HepG2 (cell line): Measurements from ENCODE around the gene NUP93. TPM values are rescaled to one million over a fixed set of nuclear protein-coding genes. Genes with fewer than 3 reads are reported as not detected.
A peak's percentile ranks its signal among the peaks of the same experiment; 100 is the strongest.

Source experiments
- ASH2L ChIP-seq: fragments of 300-600, 200-600 bp; sonication (generic); IDR thresholded peaks from 2 replicates; pipeline ENCODE4 v1.7.0; 2017; ENCODE audit warnings: low read depth, mild to moderate bottlenecking, moderate library complexity, mixed read lengths, low read length; ENCODE audit not compliant: insufficient read length
- ATAD3A ChIP-seq: sonication (generic); formaldehyde crosslinking; IDR thresholded peaks from 2 replicates; pipeline ENCODE4 v1.4.0; 2020; ENCODE audit warnings: missing genetic modification reagents
- EEA1 ChIP-seq: sonication (generic); formaldehyde crosslinking; IDR thresholded peaks from 2 replicates; pipeline ENCODE4 v1.5.1; 2020; ENCODE audit warnings: mild to moderate bottlenecking, missing genetic modification reagents, borderline replicate concordance
- ELF4 ChIP-seq: sonication (generic); formaldehyde crosslinking; IDR thresholded peaks from 2 replicates; pipeline ENCODE4 v1.5.0; 2020; ENCODE audit warnings: missing genetic modification reagents, mild to moderate bottlenecking, moderate library complexity, borderline replicate concordance
- GTF2F1 ChIP-seq: fragments of 150-350 bp; IDR thresholded peaks from 2 replicates; pipeline ENCODE4 v1.6.1; 2014; ENCODE audit warnings: low read length
- MATR3 ChIP-seq: sonication (generic); formaldehyde crosslinking; IDR thresholded peaks from 2 replicates; pipeline ENCODE4 v1.4.0; 2020; ENCODE audit warnings: missing genetic modification reagents
- NCOA5 ChIP-seq: sonication (generic); formaldehyde crosslinking; IDR thresholded peaks from 2 replicates; pipeline ENCODE4 v1.4.0; 2020; ENCODE audit warnings: missing genetic modification reagents
- RFX1 ChIP-seq: fragments of 450-650 bp; IDR thresholded peaks from 2 replicates; pipeline ENCODE4 v1.6.1; 2017
- RFX5 ChIP-seq: IDR thresholded peaks from 2 replicates; pipeline ENCODE4 v1.6.1; 2011; ENCODE audit warnings: low read depth, low read length, improper control_type of control experiment
- TOE1 ChIP-seq: sonication (generic); formaldehyde crosslinking; IDR thresholded peaks from 2 replicates; pipeline ENCODE4 v1.4.0; 2020; ENCODE audit warnings: mild to moderate bottlenecking, missing genetic modification reagents
- ZNF263 ChIP-seq: sonication (generic); formaldehyde crosslinking; IDR thresholded peaks from 2 replicates; pipeline ENCODE4 v1.4.0; 2020; ENCODE audit warnings: missing genetic modification reagents
- ZNF589 ChIP-seq: sonication (generic); formaldehyde crosslinking; conservative IDR thresholded peaks from 2 replicates; pipeline ENCODE4 v1.8.0; 2022; ENCODE audit warnings: mild to moderate bottlenecking, moderate library complexity, missing genetic modification reagents
- ZNF772 ChIP-seq: sonication (generic); formaldehyde crosslinking; IDR thresholded peaks from 2 replicates; pipeline ENCODE4 v1.5.0; 2020; ENCODE audit warnings: mild to moderate bottlenecking, missing genetic modification reagents
- ZNF782 ChIP-seq: sonication (generic); formaldehyde crosslinking; IDR thresholded peaks from 2 replicates; pipeline ENCODE4 v1.4.0; 2020; ENCODE audit warnings: missing genetic modification reagents, mild to moderate bottlenecking, borderline replicate concordance
- polyA plus RNA-seq, 8 experiments: library from polyadenylated mRNA; depleted of rRNA in 3 of 8; stranded (reverse) in 7 of 8; unstranded in 1 of 8; fragments of >200 nt; fragmentation: Illumina TruSeq in 4 of 8; extraction: Trizol in 4 of 8; gene quantifications; 2 replicates each; pipeline versions ENCODE4 v1.2.1 to v1.2.3, GENCODE V29; 2011 to 2016; ENCODE audit warnings: low read depth in 4 of 8, missing spikeins in 1 of 8, mixed read lengths in 1 of 8; ENCODE audit not compliant: insufficient read depth in 1 of 8
- total RNA-seq, 5 experiments: library from RNA; depleted of rRNA; stranded (reverse); fragments of >200 nt; fragmentation: Illumina TruSeq; extraction: Trizol; gene quantifications; 2 replicates each; pipeline ENCODE4 v1.2.3, GENCODE V29; 2016; ENCODE audit warnings: low read depth in 1 of 5
- TF ChIP-seq, protein P1 (sequence below): sonication (generic); formaldehyde crosslinking; IDR thresholded peaks from 2 replicates; pipeline ENCODE4 v1.4.0; 2020; ENCODE audit warnings: mild to moderate bottlenecking, missing genetic modification reagents, borderline replicate concordance
- TF ChIP-seq, protein P2 (sequence below): sonication (generic); formaldehyde crosslinking; IDR thresholded peaks from 2 replicates; pipeline ENCODE4 v1.5.1; 2020; ENCODE audit warnings: missing genetic modification reagents, mild to moderate bottlenecking, borderline replicate concordance
- TF ChIP-seq, protein P3 (sequence below): sonication (generic); formaldehyde crosslinking; IDR thresholded peaks from 2 replicates; pipeline ENCODE4 v1.5.1; 2020; ENCODE audit warnings: mild to moderate bottlenecking, missing genetic modification reagents, borderline replicate concordance
- TF ChIP-seq, protein P4 (sequence below): sonication (generic); formaldehyde crosslinking; conservative IDR thresholded peaks from 2 replicates; pipeline ENCODE4 v1.4.0; 2020; ENCODE audit warnings: missing genetic modification reagents
- TF ChIP-seq, protein P5 (sequence below): sonication (generic); formaldehyde crosslinking; IDR thresholded peaks from 2 replicates; pipeline ENCODE4 v1.4.0; 2020; ENCODE audit warnings: low read depth, mild to moderate bottlenecking, missing genetic modification reagents

Gene NUP93
- total and polyA plus RNA-seq, 2 of the 13 experiments (the other 11 are each of a cell fraction or from before 2014, with no cell fraction given), result 58.5 to 140 TPM

DNA sequence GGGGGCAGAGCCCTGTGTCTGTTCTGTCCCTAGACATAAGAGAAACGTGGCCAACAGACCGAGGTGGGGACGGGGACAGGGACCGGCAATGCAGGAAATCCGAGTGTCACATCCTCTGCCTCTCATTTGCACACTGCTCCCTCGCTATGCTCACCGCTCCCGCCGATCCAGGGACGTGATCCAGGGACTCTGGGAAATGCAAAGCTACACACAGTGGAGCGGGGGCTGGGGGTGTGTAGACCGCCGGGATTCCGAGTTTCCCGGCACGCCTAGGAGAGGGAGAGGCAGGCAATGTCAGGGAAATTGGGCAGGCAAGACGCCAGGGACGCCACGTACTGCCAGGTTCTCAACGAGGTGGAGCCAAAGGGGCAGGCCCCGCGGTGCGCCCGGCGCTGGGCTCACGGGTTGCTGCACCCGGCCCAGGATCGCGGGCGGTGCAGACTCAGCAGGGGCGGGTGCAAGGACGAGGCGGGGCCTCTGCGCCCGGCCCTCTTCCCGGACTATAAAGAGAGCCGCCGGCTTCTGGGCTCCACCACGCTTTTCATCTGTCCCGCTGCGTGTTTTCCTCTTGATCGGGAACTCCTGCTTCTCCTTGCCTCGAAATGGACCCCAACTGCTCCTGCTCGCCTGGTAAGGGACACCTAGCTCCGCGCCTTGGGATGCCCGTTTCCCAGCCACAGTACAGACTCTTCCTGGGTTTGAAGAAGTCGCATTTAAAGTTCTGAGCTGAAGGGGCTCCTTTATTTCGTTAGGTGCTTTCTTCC lies 47.8 kb upstream of the NUP93 start, which contains the start of gene MT1X (continued):
- TF ChIP-seq, protein P1, sequence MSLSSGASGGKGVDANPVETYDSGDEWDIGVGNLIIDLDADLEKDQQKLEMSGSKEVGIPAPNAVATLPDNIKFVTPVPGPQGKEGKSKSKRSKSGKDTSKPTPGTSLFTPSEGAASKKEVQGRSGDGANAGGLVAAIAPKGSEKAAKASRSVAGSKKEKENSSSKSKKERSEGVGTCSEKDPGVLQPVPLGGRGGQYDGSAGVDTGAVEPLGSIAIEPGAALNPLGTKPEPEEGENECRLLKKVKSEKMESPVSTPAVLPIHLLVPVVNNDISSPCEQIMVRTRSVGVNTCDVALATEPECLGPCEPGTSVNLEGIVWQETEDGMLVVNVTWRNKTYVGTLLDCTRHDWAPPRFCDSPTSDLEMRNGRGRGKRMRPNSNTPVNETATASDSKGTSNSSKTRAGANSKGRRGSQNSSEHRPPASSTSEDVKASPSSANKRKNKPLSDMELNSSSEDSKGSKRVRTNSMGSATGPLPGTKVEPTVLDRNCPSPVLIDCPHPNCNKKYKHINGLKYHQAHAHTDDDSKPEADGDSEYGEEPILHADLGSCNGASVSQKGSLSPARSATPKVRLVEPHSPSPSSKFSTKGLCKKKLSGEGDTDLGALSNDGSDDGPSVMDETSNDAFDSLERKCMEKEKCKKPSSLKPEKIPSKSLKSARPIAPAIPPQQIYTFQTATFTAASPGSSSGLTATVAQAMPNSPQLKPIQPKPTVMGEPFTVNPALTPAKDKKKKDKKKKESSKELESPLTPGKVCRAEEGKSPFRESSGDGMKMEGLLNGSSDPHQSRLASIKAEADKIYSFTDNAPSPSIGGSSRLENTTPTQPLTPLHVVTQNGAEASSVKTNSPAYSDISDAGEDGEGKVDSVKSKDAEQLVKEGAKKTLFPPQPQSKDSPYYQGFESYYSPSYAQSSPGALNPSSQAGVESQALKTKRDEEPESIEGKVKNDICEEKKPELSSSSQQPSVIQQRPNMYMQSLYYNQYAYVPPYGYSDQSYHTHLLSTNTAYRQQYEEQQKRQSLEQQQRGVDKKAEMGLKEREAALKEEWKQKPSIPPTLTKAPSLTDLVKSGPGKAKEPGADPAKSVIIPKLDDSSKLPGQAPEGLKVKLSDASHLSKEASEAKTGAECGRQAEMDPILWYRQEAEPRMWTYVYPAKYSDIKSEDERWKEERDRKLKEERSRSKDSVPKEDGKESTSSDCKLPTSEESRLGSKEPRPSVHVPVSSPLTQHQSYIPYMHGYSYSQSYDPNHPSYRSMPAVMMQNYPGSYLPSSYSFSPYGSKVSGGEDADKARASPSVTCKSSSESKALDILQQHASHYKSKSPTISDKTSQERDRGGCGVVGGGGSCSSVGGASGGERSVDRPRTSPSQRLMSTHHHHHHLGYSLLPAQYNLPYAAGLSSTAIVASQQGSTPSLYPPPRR (CRISPR knock-in tag), result peak; percentile 26; the same call in 1 of the 2 replicates
- TF ChIP-seq ATAD3A (CRISPR knock-in tag) (no peak), ZNF782 (CRISPR knock-in tag) (0 out of 2 replicates have a peak, but pooled peaks have one; percentile 3), MATR3 (CRISPR knock-in tag) (no peak), ZNF589 (CRISPR knock-in tag) (peak; percentile 87), EEA1 (0 out of 2 replicates have a peak, but pooled peaks have one; percentile 15), TOE1 (CRISPR knock-in tag) (no peak), ZNF772 (0 out of 2 replicates have a peak, but pooled peaks have one; percentile 16), ZNF263 (CRISPR knock-in tag) (no peak; the same call in 1 of the 2 replicates), ASH2L (peak; percentile 68), ELF4 (CRISPR knock-in tag) (no peak), NCOA5 (CRISPR knock-in tag) (no peak), RFX5 (no peak), RFX1 (no peak), GTF2F1 (no peak)
- TF ChIP-seq, protein P2, sequence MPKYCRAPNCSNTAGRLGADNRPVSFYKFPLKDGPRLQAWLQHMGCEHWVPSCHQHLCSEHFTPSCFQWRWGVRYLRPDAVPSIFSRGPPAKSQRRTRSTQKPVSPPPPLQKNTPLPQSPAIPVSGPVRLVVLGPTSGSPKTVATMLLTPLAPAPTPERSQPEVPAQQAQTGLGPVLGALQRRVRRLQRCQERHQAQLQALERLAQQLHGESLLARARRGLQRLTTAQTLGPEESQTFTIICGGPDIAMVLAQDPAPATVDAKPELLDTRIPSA (CRISPR knock-in tag), result no peak
- TF ChIP-seq, protein P3, sequence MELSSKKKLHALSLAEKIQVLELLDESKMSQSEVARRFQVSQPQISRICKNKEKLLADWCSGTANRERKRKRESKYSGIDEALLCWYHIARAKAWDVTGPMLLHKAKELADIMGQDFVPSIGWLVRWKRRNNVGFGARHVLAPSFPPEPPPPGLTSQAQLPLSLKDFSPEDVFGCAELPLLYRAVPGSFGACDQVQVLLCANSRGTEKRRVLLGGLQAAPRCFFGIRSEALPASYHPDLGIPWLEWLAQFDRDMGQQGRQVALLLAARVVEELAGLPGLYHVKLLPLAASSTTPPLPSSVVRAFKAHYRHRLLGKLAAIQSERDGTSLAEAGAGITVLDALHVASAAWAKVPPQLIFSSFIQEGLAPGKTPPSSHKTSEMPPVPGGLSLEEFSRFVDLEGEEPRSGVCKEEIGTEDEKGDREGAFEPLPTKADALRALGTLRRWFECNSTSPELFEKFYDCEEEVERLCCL (CRISPR knock-in tag), result no peak
- TF ChIP-seq, protein P4, sequence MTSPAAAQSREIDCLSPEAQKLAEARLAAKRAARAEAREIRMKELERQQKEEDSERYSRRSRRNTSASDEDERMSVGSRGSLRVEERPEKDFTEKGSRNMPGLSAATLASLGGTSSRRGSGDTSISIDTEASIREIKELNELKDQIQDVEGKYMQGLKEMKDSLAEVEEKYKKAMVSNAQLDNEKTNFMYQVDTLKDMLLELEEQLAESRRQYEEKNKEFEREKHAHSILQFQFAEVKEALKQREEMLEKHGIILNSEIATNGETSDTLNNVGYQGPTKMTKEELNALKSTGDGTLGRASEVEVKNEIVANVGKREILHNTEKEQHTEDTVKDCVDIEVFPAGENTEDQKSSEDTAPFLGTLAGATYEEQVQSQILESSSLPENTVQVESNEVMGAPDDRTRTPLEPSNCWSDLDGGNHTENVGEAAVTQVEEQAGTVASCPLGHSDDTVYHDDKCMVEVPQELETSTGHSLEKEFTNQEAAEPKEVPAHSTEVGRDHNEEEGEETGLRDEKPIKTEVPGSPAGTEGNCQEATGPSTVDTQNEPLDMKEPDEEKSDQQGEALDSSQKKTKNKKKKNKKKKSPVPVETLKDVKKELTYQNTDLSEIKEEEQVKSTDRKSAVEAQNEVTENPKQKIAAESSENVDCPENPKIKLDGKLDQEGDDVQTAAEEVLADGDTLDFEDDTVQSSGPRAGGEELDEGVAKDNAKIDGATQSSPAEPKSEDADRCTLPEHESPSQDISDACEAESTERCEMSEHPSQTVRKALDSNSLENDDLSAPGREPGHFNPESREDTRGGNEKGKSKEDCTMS (CRISPR knock-in tag), result 0 out of 2 replicates have a peak, but pooled peaks have one; percentile 13
- TF ChIP-seq, protein P5, sequence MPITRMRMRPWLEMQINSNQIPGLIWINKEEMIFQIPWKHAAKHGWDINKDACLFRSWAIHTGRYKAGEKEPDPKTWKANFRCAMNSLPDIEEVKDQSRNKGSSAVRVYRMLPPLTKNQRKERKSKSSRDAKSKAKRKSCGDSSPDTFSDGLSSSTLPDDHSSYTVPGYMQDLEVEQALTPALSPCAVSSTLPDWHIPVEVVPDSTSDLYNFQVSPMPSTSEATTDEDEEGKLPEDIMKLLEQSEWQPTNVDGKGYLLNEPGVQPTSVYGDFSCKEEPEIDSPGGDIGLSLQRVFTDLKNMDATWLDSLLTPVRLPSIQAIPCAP (CRISPR knock-in tag), result 0 out of 2 replicates have a peak, but pooled peaks have one; percentile 24
